Stomach (tissue), 9 donors: Measurements from ENCODE around the gene LRRC61. TPM values are rescaled to one million over a fixed set of nuclear protein-coding genes. Genes with fewer than 3 reads are reported as not detected.
"Not testable (repeated sequence)": the region's sequence is repeated elsewhere in the genome, so short reads cannot be mapped to it uniquely, and the experiment has no call there.

Source experiments
- DNase-seq, 2 donors: peaks; one replicate each; pipeline versions ENCODE4 v3.0.0 to v3.0.0-alpha.2; 2013 to 2019
- H3K27ac ChIP-seq, 5 donors: fragments of 200-600 bp in 4 of 5; sonication (generic) in 4 of 5; one replicate each; pipeline ENCODE4 v1.5.1; 2013 to 2019; ENCODE audit warnings: mild to moderate bottlenecking in 1 of 5, moderate library complexity in 1 of 5
- H3K27me3 ChIP-seq, 3 donors: fragments of 200-600 bp; sonication (generic); one replicate each; pipeline ENCODE4 v1.5.1; 2017 to 2019; ENCODE audit warnings: mixed run types in 1 of 3
- H3K36me3 ChIP-seq, 4 donors: fragments of 200-600 bp; sonication (generic); 1 replicate in 3 of 4; 2 replicates in 1 of 4; pipeline ENCODE4 v1.5.1; 2016 to 2019
- H3K4me1 ChIP-seq, 4 donors: fragments of 200-600 bp; sonication (generic); one replicate each; pipeline ENCODE4 v1.5.1; 2016 to 2019
- H3K4me3 ChIP-seq, 4 donors: fragments of 200-600 bp; sonication (generic) in 3 of 4; one replicate each; pipeline ENCODE4 v1.5.1; 2016 to 2019; ENCODE audit warnings: mild to moderate bottlenecking in 1 of 4
- H3K9me3 ChIP-seq, 4 donors: fragments of 200-600 bp; sonication (generic); one replicate each; pipeline ENCODE4 v1.5.1; 2016 to 2019
- CTCF ChIP-seq, 7 experiments: fragments of 450-650 bp in 4 of 7; fragments of 200-600 bp in 3 of 7; sonication (generic) in 3 of 7; IDR thresholded peaks; one replicate each; pipeline ENCODE4 v1.5.1; 2016 to 2019; ENCODE audit warnings: antibody characterized with exemption in 7 of 7, control low read depth in 2 of 7, mild to moderate bottlenecking in 1 of 7
- WGBS, 5 donors: extraction: QIAGEN DNeasy Blood & Tissue Kit in 3 of 5; methylation state at CpG; one replicate each; pipeline versions ENCODE4 v1.1.5 to v1.1.7; 2013 to 2018; 5-methylcytosine and 5-hydroxymethylcytosine counted together
- intact Hi-C: fragments of 100-400 bp; cut with DNase I; formaldehyde crosslinking; loops from one replicate; pipeline ENCODE4 v1.15.1; 2023; ENCODE audit warnings: low total_unique reads
- polyA plus RNA-seq, 3 donors: library from polyadenylated mRNA; stranded (reverse); fragments of 200-250 nt; gene quantifications; one replicate each; pipeline ENCODE4 v1.2.3, GENCODE V29; 2013
- total RNA-seq, 5 donors: library from RNA; depleted of rRNA; stranded (reverse); fragments of >200 nt; gene quantifications; one replicate each; pipeline versions ENCODE4 v1.1.0 to v1.2.3, GENCODE V29; 2014 to 2016
- donor health status: healthy with polysubstance abuse.
- donor health status: Bipolar disorder and iron deficiency.
- donor health status: healthy.

Gene LRRC61
- total and polyA plus RNA-seq, 8 donors = 5.6 to 15.9 (median 9.6) TPM; not detected in 2

- H3K27me3 ChIP-seq, H3K4me3 ChIP-seq, H3K27ac ChIP-seq, H3K4me1 ChIP-seq, H3K9me3 ChIP-seq, intact Hi-C loops, H3K36me3 ChIP-seq: not testable (repeated sequence)
- DNase-seq = peak in 1 of 2 donors; percentile 37
- WGBS, 5 donors = 23 to 38% (median 28%) methylated on average over 15 to 16 of the region's 16 CpGs
- peak in 5 of 7 experiments; percentile 38 to 63 (median 54) for TF ChIP-seq CTCF (IDR thresholded peaks at IDR 0.05)
Observed at GRCh38 chr7:150285849-150286754, 37.1 kb upstream of the LRRC61 start.

- H3K36me3 ChIP-seq, intact Hi-C loops, H3K4me3 ChIP-seq, H3K27me3 ChIP-seq, H3K4me1 ChIP-seq, DNase-seq, H3K9me3 ChIP-seq, H3K27ac ChIP-seq: not testable (repeated sequence)
- WGBS, 5 donors = 78 to 85% (median 84%) methylated on average over 7 of the region's 7 CpGs; no CpG with 5 or more reads in 1 of the 5 donors
Observed at GRCh38 chr7:150287815-150288214, 35.3 kb upstream of the LRRC61 start.

GRCh38 chr7:150288816-150289215 lies 34.3 kb upstream of the LRRC61 start:
- H3K36me3 ChIP-seq, H3K4me1 ChIP-seq, H3K27ac ChIP-seq, H3K9me3 ChIP-seq, intact Hi-C loops, H3K27me3 ChIP-seq, DNase-seq, H3K4me3 ChIP-seq: not testable (repeated sequence)
- WGBS, 5 donors = 94 to 98% (median 96%) methylated on average over 4 to 5 of the region's 6 CpGs

- not testable (repeated sequence) for H3K4me3 ChIP-seq, H3K27ac ChIP-seq, H3K9me3 ChIP-seq, H3K27me3 ChIP-seq, DNase-seq, H3K4me1 ChIP-seq, H3K36me3 ChIP-seq
- intact Hi-C loops = loop anchor here (10.0 kb wide), 1 partner anchor 134 kb away; no protein-coding TSS in a partner anchor
- 60 to 75% (median 67%) methylated on average over 6 of the region's 6 CpGs for whole genome bisulfite sequencing, 5 donors
Observed at GRCh38 chr7:150290317-150290716, 32.8 kb upstream of the LRRC61 start.

- H3K4me1 ChIP-seq, DNase-seq, H3K36me3 ChIP-seq, H3K27ac ChIP-seq, H3K9me3 ChIP-seq, H3K27me3 ChIP-seq, H3K4me3 ChIP-seq: not testable (repeated sequence)
- intact Hi-C loops = loop anchor here (10.0 kb wide), 1 partner anchor 130 kb away; no protein-coding TSS in a partner anchor
- WGBS, 5 donors = 83 to 93% (median 90%) methylated on average over 8 of the region's 8 CpGs
Observed at GRCh38 chr7:150295027-150295426, 28.1 kb upstream of the LRRC61 start.

GRCh38 chr7:150295614-150296013 lies 27.5 kb upstream of the LRRC61 start:
- H3K36me3 ChIP-seq, H3K4me3 ChIP-seq, H3K27me3 ChIP-seq, H3K27ac ChIP-seq, DNase-seq, H3K9me3 ChIP-seq, H3K4me1 ChIP-seq: not testable (repeated sequence)
- WGBS, 5 donors = 38 to 82% (median 74%) methylated on average over 1 to 3 of the region's 8 CpGs; no CpG with 5 or more reads in 1 of the 5 donors
- intact Hi-C loops = loop anchor here (10.0 kb wide), 1 partner anchor 129 kb away; no protein-coding TSS in a partner anchor

- H3K27ac ChIP-seq, H3K9me3 ChIP-seq, H3K4me1 ChIP-seq, DNase-seq, H3K27me3 ChIP-seq, H3K4me3 ChIP-seq, H3K36me3 ChIP-seq: not testable (repeated sequence)
- WGBS, 5 donors = 74 to 90% (median 83%) methylated on average over 6 to 9 of the region's 10 CpGs
- intact Hi-C loops = loop anchor here (10.0 kb wide), 1 partner anchor 128 kb away; no protein-coding TSS in a partner anchor
Observed at GRCh38 chr7:150296802-150297201, 26.4 kb upstream of the LRRC61 start.

- DNase-seq, H3K36me3 ChIP-seq, H3K27ac ChIP-seq, H3K4me1 ChIP-seq, H3K9me3 ChIP-seq, H3K4me3 ChIP-seq, H3K27me3 ChIP-seq: not testable (repeated sequence)
- intact Hi-C loops = loop anchor here (10.0 kb wide), 1 partner anchor 127 kb away; no protein-coding TSS in a partner anchor
Observed at GRCh38 chr7:150297978-150298377, 25.2 kb upstream of the LRRC61 start.

- intact Hi-C loops, H3K4me1 ChIP-seq, H3K27me3 ChIP-seq, H3K4me3 ChIP-seq, H3K36me3 ChIP-seq, H3K27ac ChIP-seq, DNase-seq, H3K9me3 ChIP-seq: not testable (repeated sequence)
- WGBS, 5 donors = 22 to 67% (median 56%) methylated on average over 1 of the region's 1 CpG
Observed at GRCh38 chr7:150302908-150303310, 20.2 kb upstream of the LRRC61 start.

- H3K4me1 ChIP-seq, H3K27me3 ChIP-seq, H3K4me3 ChIP-seq, H3K27ac ChIP-seq, intact Hi-C loops, H3K9me3 ChIP-seq, DNase-seq, H3K36me3 ChIP-seq: not testable (repeated sequence)
- 68 to 86% (median 79%) methylated on average over 3 to 8 of the region's 8 CpGs for WGBS, 5 donors
Observed at GRCh38 chr7:150304499-150305258, 18.5 kb upstream of the LRRC61 start.
